ENCODE data around the gene BTBD1.

GRCh38 chr15:83078712-83079111, 11.7 kb upstream of the BTBD1 start:
- TF ChIP-seq CTCF (IDR thresholded peaks at IDR 0.05) (no peak), EP300 (IDR thresholded peaks at IDR 0.05) (no peak), POLR2AphosphoS5 (IDR thresholded peaks at IDR 0.05) (no peak), POLR2A (IDR thresholded peaks at IDR 0.05) (no peak)

Measured in upper lobe of left lung (tissue), 4 donors.